ENCODE measurements around the gene NOTCH1. TPM values are rescaled to one million over a fixed set of nuclear protein-coding genes. Genes with fewer than 3 reads are reported as not detected.

NOTCH1 gene
- total and polyA plus RNA-seq, 4 donors: 28.2 to 75.9 (median 50.0) TPM

GRCh38 chr9:136496801-136497620 lies 48.8 kb downstream of the NOTCH1 start:
- H3K36me3 ChIP-seq (ENCODE audit: control insufficient read depth, insufficient read depth, low read length): peaks cover 94% of the 10 kb centered on the region
- no peak for DNase-seq (ENCODE audit: low read depth in 4 of 6, low spot score in 6 of 6)
- H3K27ac ChIP-seq (ENCODE audit: low read depth, low read length): no peak overlapping the region
- no peak overlapping the region for H3K4me3 ChIP-seq (ENCODE audit: low read depth, low read length)
- H3K27me3 ChIP-seq (ENCODE audit: control insufficient read depth, insufficient read depth, low read length): no peaks in the 10 kb centered on the region
- WGBS (ENCODE audit: insufficient coverage): 88% methylated on average over 51 of the region's 56 CpGs
- no peaks in the 10 kb centered on the region for H3K9me3 ChIP-seq (ENCODE audit: control insufficient read depth, insufficient read depth, low read length)
- H3K4me1 ChIP-seq (ENCODE audit: control insufficient read depth, insufficient read depth, low read length): peaks cover 67% of the 10 kb centered on the region

GRCh38 chr9:136496181-136496580 lies 49.7 kb downstream of the NOTCH1 start:
- Histone ChIP-seq H3K27me3 (ENCODE audit: control insufficient read depth, insufficient read depth, low read length) (no peaks in the 10 kb centered on the region), H3K9me3 (ENCODE audit: control insufficient read depth, insufficient read depth, low read length) (no peaks in the 10 kb centered on the region), H3K4me3 (ENCODE audit: low read depth, low read length) (no peak overlapping the region), H3K27ac (ENCODE audit: low read depth, low read length) (peak overlapping the region; percentile 15), H3K36me3 (ENCODE audit: control insufficient read depth, insufficient read depth, low read length) (peaks cover 86% of the 10 kb centered on the region), H3K4me1 (ENCODE audit: control insufficient read depth, insufficient read depth, low read length) (peaks cover 67% of the 10 kb centered on the region)
- no peak for DNase-seq (ENCODE audit: low read depth in 4 of 6, low spot score in 6 of 6)
- 81% methylated on average over 18 of the region's 18 CpGs for WGBS (ENCODE audit: insufficient coverage)

GRCh38 chr9:136495238-136495800 lies 50.5 kb downstream of the NOTCH1 start:
- Histone ChIP-seq H3K27me3 (ENCODE audit: control insufficient read depth, insufficient read depth, low read length) (no peaks in the 10 kb centered on the region), H3K4me1 (ENCODE audit: control insufficient read depth, insufficient read depth, low read length) (peaks cover 65% of the 10 kb centered on the region), H3K4me3 (ENCODE audit: low read depth, low read length) (no peak overlapping the region), H3K36me3 (ENCODE audit: control insufficient read depth, insufficient read depth, low read length) (peaks cover 83% of the 10 kb centered on the region), H3K27ac (ENCODE audit: low read depth, low read length) (no peak overlapping the region), H3K9me3 (ENCODE audit: control insufficient read depth, insufficient read depth, low read length) (no peaks in the 10 kb centered on the region)
- WGBS (ENCODE audit: insufficient coverage): 33% methylated on average over 7 of the region's 17 CpGs
- peak in 2 of 6 donors; percentile 76 to 78 for DNase-seq (ENCODE audit: low read depth in 4 of 6, low spot score in 6 of 6)

DNA sequence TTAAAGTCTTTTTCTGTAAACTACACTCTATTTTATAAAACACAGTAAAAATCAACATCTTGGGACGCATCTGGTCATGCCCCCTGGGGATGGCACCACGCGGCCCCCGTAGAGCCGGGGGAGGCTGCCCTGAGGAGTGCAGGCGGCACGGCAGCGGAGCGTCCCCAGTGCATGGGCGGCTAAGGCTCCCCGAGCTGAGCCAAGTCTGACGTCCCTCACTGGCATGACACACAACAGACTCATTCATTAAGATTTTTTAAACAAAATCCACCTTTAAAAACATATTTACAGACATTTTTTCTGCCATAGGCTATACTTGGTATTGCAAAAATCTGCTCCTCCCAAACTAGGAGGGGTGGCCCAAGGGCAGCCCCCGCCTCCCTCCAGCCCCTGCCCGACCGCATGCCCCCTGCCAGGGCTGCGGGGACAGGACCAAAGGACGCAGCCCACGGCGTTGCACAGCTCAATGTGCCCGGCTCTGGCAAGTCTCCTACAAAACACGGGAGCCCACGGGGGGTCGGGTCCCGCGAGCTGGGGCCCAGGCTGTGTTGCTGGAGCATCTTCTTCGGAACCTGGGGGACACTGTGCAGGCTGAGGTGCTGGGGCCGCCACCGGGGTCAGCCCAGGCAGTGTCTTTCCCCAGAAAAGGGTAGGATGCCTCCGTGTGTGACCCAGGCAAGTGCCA lies 51.2 kb downstream of the NOTCH1 start:
- peak overlapping the region; percentile 78 for H3K27ac ChIP-seq (ENCODE audit: low read depth, low read length)
- peaks cover 77% of the 10 kb centered on the region for H3K36me3 ChIP-seq (ENCODE audit: control insufficient read depth, insufficient read depth, low read length)
- DNase-seq (ENCODE audit: low read depth in 4 of 6, low spot score in 6 of 6): peak in 1 of 6 donors; percentile 82
- WGBS (ENCODE audit: insufficient coverage): 43% methylated on average over 27 of the region's 29 CpGs
- no peaks in the 10 kb centered on the region for H3K9me3 ChIP-seq (ENCODE audit: control insufficient read depth, insufficient read depth, low read length)
- H3K4me3 ChIP-seq (ENCODE audit: low read depth, low read length): no peak overlapping the region
- H3K27me3 ChIP-seq (ENCODE audit: control insufficient read depth, insufficient read depth, low read length): no peaks in the 10 kb centered on the region
- peaks cover 59% of the 10 kb centered on the region for H3K4me1 ChIP-seq (ENCODE audit: control insufficient read depth, insufficient read depth, low read length)

DNA sequence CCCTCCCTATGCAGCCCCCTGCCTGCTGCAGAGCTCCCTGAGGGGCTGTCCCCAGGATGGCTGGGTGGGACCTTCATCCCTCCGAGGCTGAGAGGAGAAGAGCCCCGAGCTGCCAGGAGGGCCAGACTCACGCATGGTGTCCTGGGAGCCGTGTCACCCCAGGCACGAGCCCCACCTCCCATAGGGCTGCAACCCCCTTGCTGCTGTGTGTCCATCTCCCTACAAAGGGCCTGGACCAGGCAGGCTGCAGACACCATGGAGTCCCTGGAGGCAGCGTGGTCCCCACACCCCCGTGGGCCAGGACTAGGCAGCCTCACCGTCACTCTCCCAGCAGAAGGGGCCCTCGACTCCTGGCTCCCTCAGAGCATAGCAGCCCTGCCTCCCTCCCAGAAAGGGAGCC lies 51.8 kb downstream of the NOTCH1 start:
- Histone ChIP-seq H3K27ac (ENCODE audit: low read depth, low read length) (peak overlapping the region; percentile 78), H3K27me3 (ENCODE audit: control insufficient read depth, insufficient read depth, low read length) (no peaks in the 10 kb centered on the region), H3K4me1 (ENCODE audit: control insufficient read depth, insufficient read depth, low read length) (peaks cover 57% of the 10 kb centered on the region), H3K9me3 (ENCODE audit: control insufficient read depth, insufficient read depth, low read length) (no peaks in the 10 kb centered on the region), H3K4me3 (ENCODE audit: low read depth, low read length) (no peak overlapping the region), H3K36me3 (ENCODE audit: control insufficient read depth, insufficient read depth, low read length) (peaks cover 70% of the 10 kb centered on the region)
- 44% methylated on average over 9 of the region's 9 CpGs for WGBS (ENCODE audit: insufficient coverage)
- DNase-seq (ENCODE audit: low read depth in 4 of 6, low spot score in 6 of 6): no peak

DNA sequence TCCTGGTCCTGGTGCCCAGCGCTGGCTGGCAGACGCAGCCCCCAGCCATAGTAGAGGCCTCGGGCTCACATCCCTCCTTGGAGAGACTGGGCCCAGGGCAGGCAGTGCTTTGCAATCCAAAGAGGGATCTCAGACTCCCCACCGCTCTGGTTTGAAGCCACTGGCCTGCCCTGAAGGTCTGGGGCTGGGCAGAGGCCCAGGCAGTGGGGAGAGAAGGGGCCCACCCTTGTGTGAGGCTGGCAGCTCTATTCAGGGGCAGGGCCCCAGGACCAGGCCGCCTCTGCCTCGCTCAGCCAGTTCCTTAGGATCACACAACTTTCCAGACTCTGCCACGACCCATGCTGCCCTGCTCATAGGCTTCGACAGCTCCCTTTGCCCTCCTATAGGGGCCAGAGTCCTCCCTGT lies 52.3 kb downstream of the NOTCH1 start:
- H3K4me3 ChIP-seq (ENCODE audit: low read depth, low read length): no peak overlapping the region
- WGBS (ENCODE audit: insufficient coverage): 44% methylated on average over 8 of the region's 8 CpGs
- H3K9me3 ChIP-seq (ENCODE audit: control insufficient read depth, insufficient read depth, low read length): no peaks in the 10 kb centered on the region
- peaks cover 66% of the 10 kb centered on the region for H3K36me3 ChIP-seq (ENCODE audit: control insufficient read depth, insufficient read depth, low read length)
- peak overlapping the region; percentile 78 for H3K27ac ChIP-seq (ENCODE audit: low read depth, low read length)
- DNase-seq (ENCODE audit: low read depth in 4 of 6, low spot score in 6 of 6): peak in 1 of 6 donors; percentile 81
- H3K27me3 ChIP-seq (ENCODE audit: control insufficient read depth, insufficient read depth, low read length): no peaks in the 10 kb centered on the region
- peaks cover 58% of the 10 kb centered on the region for H3K4me1 ChIP-seq (ENCODE audit: control insufficient read depth, insufficient read depth, low read length)

- Histone ChIP-seq H3K4me1 (ENCODE audit: control insufficient read depth, insufficient read depth, low read length) (peaks cover 63% of the 10 kb centered on the region), H3K27ac (ENCODE audit: low read depth, low read length) (peak overlapping the region; percentile 78), H3K27me3 (ENCODE audit: control insufficient read depth, insufficient read depth, low read length) (no peaks in the 10 kb centered on the region), H3K4me3 (ENCODE audit: low read depth, low read length) (no peak overlapping the region), H3K36me3 (ENCODE audit: control insufficient read depth, insufficient read depth, low read length) (peaks cover 61% of the 10 kb centered on the region), H3K9me3 (ENCODE audit: control insufficient read depth, insufficient read depth, low read length) (no peaks in the 10 kb centered on the region)
- DNase-seq (ENCODE audit: low read depth in 4 of 6, low spot score in 6 of 6): no peak
- 50% methylated on average over 26 of the region's 26 CpGs for WGBS (ENCODE audit: insufficient coverage)
These were observed 52.8 kb downstream of the NOTCH1 start for GRCh38 chr9:136492978-136493522.

- H3K9me3 ChIP-seq (ENCODE audit: control insufficient read depth, insufficient read depth, low read length): no peaks in the 10 kb centered on the region
- DNase-seq (ENCODE audit: low read depth in 4 of 6, low spot score in 6 of 6): no peak
- no peak overlapping the region for H3K4me3 ChIP-seq (ENCODE audit: low read depth, low read length)
- 79% methylated on average over 12 of the region's 17 CpGs for WGBS (ENCODE audit: insufficient coverage)
- H3K4me1 ChIP-seq (ENCODE audit: control insufficient read depth, insufficient read depth, low read length): peaks cover 50% of the 10 kb centered on the region
- peaks cover 28% of the 10 kb centered on the region for H3K36me3 ChIP-seq (ENCODE audit: control insufficient read depth, insufficient read depth, low read length)
- no peak overlapping the region for H3K27ac ChIP-seq (ENCODE audit: low read depth, low read length)
- no peaks in the 10 kb centered on the region for H3K27me3 ChIP-seq (ENCODE audit: control insufficient read depth, insufficient read depth, low read length)
These were observed 56.1 kb downstream of the NOTCH1 start for GRCh38 chr9:136489731-136490130.

GRCh38 chr9:136488247-136489214 lies 57.3 kb downstream of the NOTCH1 start:
- WGBS (ENCODE audit: insufficient coverage): 29% methylated on average over 18 of the region's 22 CpGs
- DNase-seq (ENCODE audit: low read depth in 4 of 6, low spot score in 6 of 6): peak in 2 of 6 donors; percentile 67 to 81
- H3K27ac ChIP-seq (ENCODE audit: low read depth, low read length): no peak overlapping the region

More at GRCh38 chr9:136488247-136489214, 57.3 kb downstream of the NOTCH1 start:
- Histone ChIP-seq H3K9me3 (ENCODE audit: control insufficient read depth, insufficient read depth, low read length) (no peaks in the 10 kb centered on the region), H3K4me1 (ENCODE audit: control insufficient read depth, insufficient read depth, low read length) (peaks cover 47% of the 10 kb centered on the region), H3K36me3 (ENCODE audit: control insufficient read depth, insufficient read depth, low read length) (peaks cover 17% of the 10 kb centered on the region), H3K4me3 (ENCODE audit: low read depth, low read length) (no peak overlapping the region), H3K27me3 (ENCODE audit: control insufficient read depth, insufficient read depth, low read length) (no peaks in the 10 kb centered on the region)
